ENCODE measurements around the gene SPOP. TPM values are rescaled to one million over a fixed set of nuclear protein-coding genes. Genes with fewer than 3 reads are reported as not detected.
"Not testable (repeated sequence)": the region's sequence is repeated elsewhere in the genome, so short reads cannot be mapped to it uniquely, and the experiment has no call there.

The SPOP gene
- total and polyA plus RNA-seq, 5 experiments from 2014 or later, result 75.9 to 126 (median 92.0) TPM

GRCh38 chr17:49676276-49676868 lies 1.5 kb downstream of the SPOP start:
- ATAC-seq (peak; percentile 54 to 55), DNase-seq (peak in 9 of 10 donors; percentile 32 to 83 (median 68))
- POLR2A ChIA-PET, result interaction anchor here (1.1 to 3.4 kb wide), 2 partner anchors 20 to 88 kb away, joined by 3 to 18 read pairs; partner anchors contain the start of gene FAM117A
- Mint-ChIP-seq H3K27ac (peak overlapping the region; percentile 97 to 100 (median 99)), H3K4me3 (peak overlapping the region; percentile 86 to 100 (median 96)), H3K36me3 (peaks cover 4 to 41% (median 5%) of the 10 kb centered on the region in 3 donors), H3K27me3 (peaks cover 0 to 8% (median 0%) of the 10 kb centered on the region in 5 donors), H3K9me3 (peaks cover 0 to 5% (median 0%) of the 10 kb centered on the region in 9 donors), H3K4me1 (peaks cover 40 to 67% (median 62%) of the 10 kb centered on the region in 4 donors)

- POLR2A ChIA-PET, result interaction anchor here (1.0 kb wide), 2 partner anchors 13 to 113 kb away, joined by 3 to 6 read pairs; partner anchors contain the start of gene KAT7
- Mint-ChIP-seq H3K36me3 (peaks cover 4 to 48% (median 5%) of the 10 kb centered on the region in 3 donors), H3K27ac (peak overlapping the region; percentile 97 to 100 (median 99)), H3K9me3 (peaks cover 0 to 5% (median 0%) of the 10 kb centered on the region in 9 donors), H3K4me3 (peak overlapping the region in 8 of 10 donors; percentile 5 to 99 (median 92)), H3K27me3 (peaks cover 0 to 8% (median 0%) of the 10 kb centered on the region in 5 donors), H3K4me1 (peaks cover 43 to 81% (median 76%) of the 10 kb centered on the region in 4 donors)
- ATAC-seq (no peak), DNase-seq (no peak)
Measured at GRCh38 chr17:49674507-49674906, 3.4 kb downstream of the SPOP start.

- peak overlapping the region; percentile 53 to 99 (median 86) for H3K27ac Mint-ChIP-seq
Measured at GRCh38 chr17:49673679-49674078, 4.2 kb downstream of the SPOP start.

GRCh38 chr17:49670641-49671040 lies 7.3 kb downstream of the SPOP start:
- Mint-ChIP-seq H3K9me3 (no peaks in the 10 kb centered on the region), H3K27me3 (no peaks in the 10 kb centered on the region), H3K4me1 (peaks cover 32 to 76% (median 72%) of the 10 kb centered on the region in 4 donors), H3K27ac (peak overlapping the region in 8 of 10 donors; percentile 18 to 81 (median 56)), H3K4me3 (peak overlapping the region in 2 of 10 donors; percentile 7 to 49), H3K36me3 (peaks cover 5 to 59% (median 7%) of the 10 kb centered on the region in 3 donors)
- POLR2A ChIA-PET, result interaction anchor here (0.7 to 1.3 kb wide), 2 partner anchors 16 to 45 kb away, joined by 3 read pairs; no protein-coding TSS in a partner anchor
- no peak for DNase-seq
- no peak for ATAC-seq

More at GRCh38 chr17:49673679-49674078, 4.2 kb downstream of the SPOP start:
- DNase-seq, ATAC-seq, POLR2A ChIA-PET, H3K9me3 Mint-ChIP-seq, H3K27me3 Mint-ChIP-seq: not testable (repeated sequence)
- Mint-ChIP-seq H3K4me3 (peak overlapping the region in 7 of 10 donors; percentile 16 to 86 (median 39)), H3K36me3 (peaks cover 4 to 48% (median 5%) of the 10 kb centered on the region in 3 donors), H3K4me1 (peaks cover 43 to 81% (median 77%) of the 10 kb centered on the region in 4 donors)

GRCh38 chr17:49670002-49670401 lies 7.9 kb downstream of the SPOP start:
- Mint-ChIP-seq H3K9me3 (no peaks in the 10 kb centered on the region), H3K27ac (peak overlapping the region in 8 of 10 donors; percentile 27 to 81 (median 67)), H3K4me1 (peaks cover 30 to 74% (median 68%) of the 10 kb centered on the region in 4 donors), H3K36me3 (peaks cover 5 to 57% (median 7%) of the 10 kb centered on the region in 3 donors), H3K4me3 (peak overlapping the region in 3 of 10 donors; percentile 1 to 18 (median 10)), H3K27me3 (no peaks in the 10 kb centered on the region)
- DNase-seq (no peak), ATAC-seq (no peak)
- POLR2A ChIA-PET, result no interaction called here

GRCh38 chr17:49667854-49668253 lies 10.0 kb downstream of the SPOP start:
- H3K27me3 Mint-ChIP-seq, result no peaks in the 10 kb centered on the region
- POLR2A ChIA-PET, result no interaction called here
- H3K27ac Mint-ChIP-seq, result peak overlapping the region in 6 of 10 donors; percentile 3 to 69 (median 43)
- DNase-seq (no peak), ATAC-seq (peak; percentile 51 to 58)
- peak overlapping the region in 4 of 10 donors; percentile 7 to 47 (median 19) for H3K4me3 Mint-ChIP-seq
- H3K9me3 Mint-ChIP-seq, result no peaks in the 10 kb centered on the region
- H3K4me1 Mint-ChIP-seq, result peaks cover 28 to 74% (median 65%) of the 10 kb centered on the region in 4 donors
- H3K36me3 Mint-ChIP-seq, result peaks cover 0 to 56% (median 5%) of the 10 kb centered on the region in 3 donors

GRCh38 chr17:49664706-49665211 lies 13.1 kb downstream of the SPOP start:
- POLR2A ChIA-PET, result interaction anchor here (0.5 to 0.6 kb wide), 2 partner anchors 23 to 40 kb away, joined by 3 read pairs; no protein-coding TSS in a partner anchor

GRCh38 chr17:49659661-49660382 lies 18.1 kb downstream of the SPOP start:
- POLR2A ChIA-PET, result no interaction called here
- no peak for DNase-seq
- H3K9me3 Mint-ChIP-seq, result no peaks in the 10 kb centered on the region
- H3K27me3 Mint-ChIP-seq, result no peaks in the 10 kb centered on the region
- H3K27ac Mint-ChIP-seq, result peak overlapping the region in 8 of 10 donors; percentile 16 to 74 (median 42)
- H3K4me3 Mint-ChIP-seq, result peak overlapping the region in 6 of 10 donors; percentile 12 to 32 (median 25)
- peaks cover 6 to 69% (median 13%) of the 10 kb centered on the region in 3 donors for H3K36me3 Mint-ChIP-seq
- peaks cover 33 to 67% (median 56%) of the 10 kb centered on the region in 4 donors for H3K4me1 Mint-ChIP-seq
- ATAC-seq, result no peak

More at GRCh38 chr17:49664706-49665211, 13.1 kb downstream of the SPOP start:
- Mint-ChIP-seq H3K36me3 (peaks cover 0 to 56% (median 14%) of the 10 kb centered on the region in 3 donors), H3K4me3 (peak overlapping the region in 5 of 10 donors; percentile 0 to 41 (median 12)), H3K4me1 (peaks cover 27 to 64% (median 61%) of the 10 kb centered on the region in 4 donors), H3K27ac (peak overlapping the region; percentile 5 to 84 (median 58)), H3K9me3 (no peaks in the 10 kb centered on the region), H3K27me3 (no peaks in the 10 kb centered on the region)
- DNase-seq, result no peak
- no peak for ATAC-seq

- ATAC-seq (no peak), DNase-seq (no peak)
- Mint-ChIP-seq H3K4me3 (peak overlapping the region in 1 of 10 donors; percentile 59), H3K4me1 (peaks cover 28 to 66% (median 59%) of the 10 kb centered on the region in 4 donors), H3K27ac (peak overlapping the region in 5 of 10 donors; percentile 3 to 64 (median 43)), H3K27me3 (no peaks in the 10 kb centered on the region), H3K36me3 (peaks cover 6 to 51% (median 7%) of the 10 kb centered on the region in 3 donors), H3K9me3 (no peaks in the 10 kb centered on the region)
- POLR2A ChIA-PET, result interaction anchor here (1.1 kb wide), 1 partner anchor 15 kb away, joined by 7 read pairs; no protein-coding TSS in a partner anchor
Measured at GRCh38 chr17:49656247-49656646, 21.6 kb downstream of the SPOP start.

GRCh38 chr17:49647256-49647585 lies 30.7 kb downstream of the SPOP start:
- H3K36me3 Mint-ChIP-seq, result peaks cover 0 to 26% (median 2%) of the 10 kb centered on the region in 3 donors
- no peak for DNase-seq
- no peaks in the 10 kb centered on the region for H3K9me3 Mint-ChIP-seq
- no peak for ATAC-seq
- no peak overlapping the region for H3K4me3 Mint-ChIP-seq
- peak overlapping the region in 1 of 10 donors; percentile 29 for H3K27ac Mint-ChIP-seq
- no peaks in the 10 kb centered on the region for H3K27me3 Mint-ChIP-seq
- POLR2A ChIA-PET, result interaction anchor here (0.6 to 0.7 kb wide), 2 partner anchors 104 to 133 kb away, joined by 3 to 4 read pairs; no protein-coding TSS in a partner anchor
- H3K4me1 Mint-ChIP-seq, result peaks cover 21 to 68% (median 61%) of the 10 kb centered on the region in 4 donors

GRCh38 chr17:49646391-49647255 lies 31.3 kb downstream of the SPOP start:
- Mint-ChIP-seq H3K27me3 (no peaks in the 10 kb centered on the region), H3K9me3 (no peaks in the 10 kb centered on the region), H3K27ac (peak overlapping the region in 6 of 10 donors; percentile 1 to 75 (median 32)), H3K36me3 (peaks cover 0 to 27% (median 2%) of the 10 kb centered on the region in 3 donors), H3K4me3 (no peak overlapping the region), H3K4me1 (peaks cover 21 to 64% (median 58%) of the 10 kb centered on the region in 4 donors)
- ATAC-seq, result no peak
- POLR2A ChIA-PET, result interaction anchor here (0.6 to 0.7 kb wide), 5 partner anchors 17 to 134 kb away, joined by 3 to 4 read pairs (median 3); partner anchors contain the start of gene SPOP
- no peak for DNase-seq
